Measurements from ENCODE around the gene UTP20.
"Not testable (repeated sequence)": the region's sequence is repeated elsewhere in the genome, so short reads cannot be mapped to it uniquely, and the experiment has no call there.

Gene UTP20

GRCh38 chr12:101327546-101327945, 47.6 kb downstream of the UTP20 start:
- no peak for DNase-seq

DNA sequence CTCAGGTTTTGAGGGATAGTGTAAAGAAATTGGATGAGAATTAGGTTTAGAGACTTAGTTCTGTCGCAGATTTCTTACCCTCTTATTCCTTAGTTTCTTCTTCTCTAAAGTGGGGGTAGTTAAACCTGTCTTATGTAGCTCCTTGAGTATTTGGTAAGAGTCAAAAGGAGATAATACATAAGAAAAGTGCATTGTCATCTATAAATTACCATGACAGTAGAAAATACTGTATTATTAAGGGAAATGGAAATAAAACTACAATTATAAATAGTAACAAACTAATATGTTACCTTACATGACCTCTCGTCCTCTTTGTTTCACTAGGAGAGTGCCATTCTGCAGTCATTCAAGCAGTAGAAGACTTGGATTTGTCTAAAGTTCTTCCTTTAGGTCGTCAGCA, 49.0 kb downstream of the UTP20 start:
- no peak for DNase-seq

DNA sequence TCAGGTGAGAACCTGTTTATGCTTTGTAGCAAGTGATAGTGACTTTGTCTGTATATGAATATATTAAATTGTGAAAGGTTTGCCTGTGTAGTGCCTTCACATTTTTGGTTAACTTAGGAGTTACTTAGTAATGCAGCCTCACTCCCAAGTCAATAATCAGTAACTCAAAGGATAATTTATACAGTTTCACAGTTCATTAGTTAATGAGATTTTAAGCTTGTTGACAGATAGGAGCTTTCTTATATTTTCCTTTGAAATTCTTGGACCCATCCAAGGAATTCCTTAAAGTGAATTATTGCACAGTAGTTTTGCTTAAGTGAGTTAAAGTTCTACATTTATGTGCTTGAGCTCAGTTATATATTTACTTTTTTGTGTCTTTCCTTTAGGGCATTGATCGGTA, 50.7 kb downstream of the UTP20 start:
- DNase-seq = no peak

- no peak for DNase-seq
These were observed 56.5 kb downstream of the UTP20 start for GRCh38 chr12:101336437-101336836.

- DNase-seq = no peak
These were observed 58.2 kb downstream of the UTP20 start for GRCh38 chr12:101338087-101338486.

GRCh38 chr12:101343893-101344292, 64.0 kb downstream of the UTP20 start:
- DNase-seq = no peak

- no peak for DNase-seq
These were observed 71.8 kb downstream of the UTP20 start for GRCh38 chr12:101351682-101352081.

GRCh38 chr12:101356794-101357193, 76.9 kb downstream of the UTP20 start:
- DNase-seq = no peak

DNA sequence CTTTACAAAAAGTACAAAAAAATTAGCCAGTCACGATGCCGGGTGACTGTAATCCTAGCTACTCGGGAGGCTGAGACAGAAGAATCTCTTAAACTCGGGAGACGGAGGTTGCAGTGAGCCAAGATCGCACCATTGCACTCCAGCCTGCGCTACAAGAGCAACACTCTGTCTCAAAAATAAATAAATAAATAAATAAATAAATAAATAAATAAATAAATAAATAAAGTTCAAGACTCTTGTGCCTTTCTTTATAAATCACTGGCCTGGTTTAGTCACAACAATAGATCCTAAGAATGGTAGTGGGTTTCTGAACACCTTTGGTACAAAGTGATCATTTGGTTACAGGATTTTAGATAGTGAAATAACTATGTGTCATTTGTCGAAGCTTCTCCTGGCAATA, 81.5 kb downstream of the UTP20 start:
- DNase-seq = no peak

- DNase-seq = no peak
These were observed 88.1 kb downstream of the UTP20 start for GRCh38 chr12:101368016-101368415.

DNA sequence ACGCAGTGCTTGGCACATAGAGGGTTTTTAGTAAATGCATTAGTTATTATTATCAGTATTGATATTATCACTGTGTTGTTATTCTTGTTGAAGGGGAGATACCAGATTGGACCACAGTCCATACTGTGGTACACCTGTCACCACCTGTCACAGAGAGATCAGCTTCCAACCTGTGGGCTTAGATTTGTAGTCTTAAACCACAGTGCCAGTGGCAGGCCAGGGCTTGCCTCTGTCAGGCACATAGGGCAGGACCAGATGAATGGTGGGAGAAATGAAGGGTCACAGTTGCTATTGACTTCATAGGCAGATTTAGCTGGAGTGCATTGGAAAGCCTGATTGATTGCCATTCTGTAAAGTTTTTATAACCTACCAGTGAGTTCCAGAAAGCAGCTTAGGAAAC, 92.5 kb downstream of the UTP20 start:
- no peak for DNase-seq

- DNase-seq = no peak
These were observed 95.7 kb downstream of the UTP20 start for GRCh38 chr12:101375573-101375972.

DNA sequence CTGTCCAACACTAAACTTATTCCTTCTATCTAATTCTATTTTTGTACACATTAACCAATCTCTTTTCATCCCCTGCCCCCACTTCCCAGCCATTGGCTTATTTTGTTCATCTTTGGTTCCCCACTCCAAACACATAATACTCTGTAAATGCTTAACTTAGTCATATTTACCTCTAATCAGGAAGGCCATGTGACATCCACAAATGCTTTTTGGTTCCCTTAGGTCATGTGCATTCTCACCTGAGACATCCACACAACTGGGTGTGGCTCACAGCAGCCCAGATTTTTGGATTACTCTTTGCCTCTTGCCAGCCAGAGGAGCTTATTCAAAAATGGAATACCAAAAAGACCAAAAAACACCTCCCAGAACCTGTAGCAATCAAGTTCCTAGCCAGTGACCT, 99.2 kb downstream of the UTP20 start:
- DNase-seq = no peak

GRCh38 chr12:101391181-101391580, 111.3 kb downstream of the UTP20 start:
- not testable (repeated sequence) for DNase-seq

DNA sequence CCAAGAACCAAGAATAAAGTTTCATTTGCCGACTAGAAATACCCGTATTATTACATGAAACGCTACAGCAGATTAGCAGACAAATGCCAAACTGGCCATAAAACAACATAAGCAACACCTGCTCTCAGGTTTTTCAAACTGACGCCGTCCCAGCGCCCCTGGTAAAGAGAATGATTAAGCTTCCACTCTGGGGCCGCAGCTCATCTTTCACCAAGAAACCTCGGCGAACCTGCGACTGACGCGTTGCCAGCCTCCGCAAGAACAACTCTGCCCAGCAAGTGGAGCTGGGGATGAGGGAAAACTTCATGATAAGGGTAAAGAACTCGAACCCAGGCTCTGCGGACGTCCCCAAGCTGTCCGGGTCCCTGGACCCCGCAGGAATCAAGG, 127.1 kb downstream of the UTP20 start:
- DNase-seq = peak; percentile 39

DNA sequence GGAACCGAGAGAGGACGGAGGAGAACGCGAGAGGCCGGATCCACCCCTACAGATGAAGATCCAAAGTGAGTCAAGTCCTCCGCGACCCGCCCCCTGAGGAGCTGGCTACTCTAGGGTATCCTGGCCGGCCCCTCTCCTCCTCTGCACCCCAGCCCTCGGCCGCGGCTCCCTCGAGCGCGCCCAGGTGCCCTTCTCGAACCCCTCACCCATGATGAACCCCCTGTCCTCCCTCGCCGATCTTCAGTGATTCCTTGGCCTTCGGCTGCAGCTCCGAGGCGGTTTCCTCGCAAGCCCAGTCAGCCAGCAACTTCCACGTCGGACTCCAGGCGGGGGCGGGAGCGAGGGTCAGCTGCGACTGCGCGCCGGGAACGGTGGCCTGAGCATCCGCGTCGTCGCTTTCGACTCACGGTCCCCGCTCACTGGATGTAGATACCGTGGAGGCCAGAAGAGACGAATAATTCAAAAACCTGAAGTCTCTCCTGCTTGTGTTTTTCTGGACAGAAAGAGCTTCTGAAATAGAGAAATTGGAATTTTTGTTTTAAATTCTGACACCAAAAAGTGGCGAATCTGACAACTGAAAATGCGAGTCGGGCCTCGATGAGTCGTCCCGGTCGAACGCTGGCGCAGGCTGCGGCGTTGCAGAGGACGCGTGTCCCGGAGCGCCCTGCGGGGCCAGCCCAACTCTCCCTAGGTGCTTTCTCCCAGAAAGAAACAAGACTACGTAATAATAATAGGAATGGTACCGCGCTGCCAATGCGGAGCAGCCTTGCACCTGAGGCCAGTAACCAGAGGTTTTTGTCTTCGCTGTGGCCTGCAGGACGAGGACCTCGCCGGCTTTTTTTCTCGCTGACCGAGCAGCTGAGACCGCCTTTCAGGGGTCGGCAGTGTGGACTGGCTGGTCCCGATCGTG, 127.8 kb downstream of the UTP20 start, which contains the start of gene ARL1:
TSS of gene ARL1 (minus strand) at position 337 of the 910 bp plus-strand sequence. CDS start at position 210, 127 bp downstream.
- peak; percentile 92 for DNase-seq

DNA sequence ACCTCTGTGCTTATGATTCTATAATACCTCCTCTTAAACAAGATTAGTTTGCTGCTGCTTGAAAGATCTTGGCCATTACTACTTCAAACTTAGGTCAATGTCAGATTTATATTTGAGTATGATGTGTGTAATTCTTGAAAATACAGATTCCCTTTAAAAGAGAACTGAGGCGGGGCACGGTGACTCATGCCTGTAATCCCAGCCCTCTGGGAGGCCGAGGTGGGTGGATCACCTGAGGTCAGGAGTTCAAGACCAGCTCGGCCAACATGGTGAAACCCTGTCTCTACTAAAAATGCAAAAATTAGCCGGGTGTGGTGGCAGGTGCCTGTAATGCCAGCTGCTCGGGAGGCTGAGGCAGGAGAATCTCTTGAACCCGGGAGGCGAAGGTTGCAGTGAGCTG, 130.3 kb downstream of the UTP20 start:
- DNase-seq = not testable (repeated sequence)

- DNase-seq = peak; percentile 46
These were observed 134.7 kb downstream of the UTP20 start for GRCh38 chr12:101414533-101415119.

- DNase-seq = no peak
These were observed 135.3 kb downstream of the UTP20 start for GRCh38 chr12:101415228-101415627.

- DNase-seq = not testable (repeated sequence)
These were observed 142.2 kb downstream of the UTP20 start for GRCh38 chr12:101422066-101422465.

DNA sequence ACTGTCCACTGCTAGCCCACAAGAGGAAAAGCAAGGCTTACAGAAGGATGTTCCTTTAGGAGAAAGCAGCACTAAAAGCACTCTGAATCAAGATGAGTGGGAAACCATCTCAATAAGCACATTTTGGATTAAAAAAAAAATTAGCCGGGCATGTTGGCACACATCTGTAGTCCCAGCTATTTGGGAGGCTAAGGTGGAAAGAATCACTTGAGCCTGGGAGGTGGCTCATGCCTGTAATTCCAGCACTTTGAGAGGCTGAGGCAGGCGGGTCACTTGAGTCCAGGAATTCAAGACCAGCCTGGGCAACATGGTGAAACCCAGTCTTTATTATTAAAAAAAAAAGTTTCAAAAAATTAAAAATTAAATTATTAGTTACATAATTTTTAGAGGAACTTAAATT, 144.7 kb downstream of the UTP20 start:
- no peak for DNase-seq

DNA sequence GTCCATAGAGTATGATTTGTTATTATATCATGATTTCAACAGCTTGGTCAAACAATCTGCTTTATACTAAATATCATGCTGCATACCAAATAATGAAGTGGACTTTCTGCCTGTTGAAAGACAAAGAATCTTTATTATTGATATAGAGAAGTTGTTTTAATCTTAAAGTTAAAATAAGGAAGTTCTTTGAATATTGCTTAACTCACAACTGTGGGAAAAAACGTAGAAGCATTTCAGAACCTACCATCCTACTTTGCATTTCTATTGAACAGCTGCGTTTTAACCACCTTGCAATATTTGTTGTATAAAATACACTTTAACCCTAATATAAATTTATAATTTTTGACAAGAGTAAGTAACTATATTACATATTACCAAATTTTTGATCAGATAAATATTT, 150.6 kb downstream of the UTP20 start:
- DNase-seq = no peak

DNA sequence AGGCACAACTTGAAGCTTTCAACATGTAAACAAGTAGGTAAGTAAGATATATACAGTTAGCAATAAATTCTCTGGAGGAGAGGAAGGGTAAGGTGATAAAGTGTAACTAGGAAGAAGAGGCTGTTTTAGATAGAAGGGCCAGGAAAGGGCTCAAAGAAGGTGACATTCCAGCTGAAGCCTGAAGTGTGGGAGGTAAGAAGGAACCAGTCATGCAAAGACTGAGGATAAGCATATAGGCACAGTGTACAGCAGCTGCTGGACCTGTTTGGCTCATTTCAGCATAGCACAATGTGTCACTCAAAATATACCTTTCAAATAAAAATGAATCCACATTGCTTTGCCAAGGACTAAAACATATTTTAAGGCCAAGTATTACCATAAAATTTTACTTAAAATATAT, 156.2 kb downstream of the UTP20 start:
- DNase-seq = no peak
